Prostate gland (tissue), 2 donors: ENCODE data around the gene SHFL. TPM values are rescaled to one million over a fixed set of nuclear protein-coding genes. Genes with fewer than 3 reads are reported as not detected.

ENCODE experiments used
- DNase-seq: peaks from one replicate; pipeline ENCODE4 v3.0.0-alpha.2; 2019; ENCODE audit warnings: low spot score
- H3K27ac ChIP-seq, 2 donors: fragments of 200-600 bp; sonication (generic); 2 replicates each; pipeline ENCODE4 v1.5.1; 2017 to 2019
- H3K27me3 ChIP-seq: fragments of 200-600 bp; sonication (generic); replicated peaks from 2 replicates; pipeline ENCODE4 v1.5.1; 2019; ENCODE audit not compliant: insufficient read depth
- H3K36me3 ChIP-seq, 2 donors: fragments of 200-600 bp; sonication (generic); 1 replicate in 1 of 2; 2 replicates in 1 of 2; pipeline versions ENCODE4 v1.5.1 to v1.8.1; 2017 to 2019
- H3K4me1 ChIP-seq: fragments of 200-600 bp; sonication (generic); replicated peaks from 2 replicates; pipeline ENCODE4 v1.5.1; 2019
- H3K4me3 ChIP-seq, 2 donors: fragments of 200-600 bp; sonication (generic); 2 replicates each; pipeline ENCODE4 v1.5.1; 2017 to 2019
- H3K9me3 ChIP-seq: fragments of 200-600 bp; sonication (generic); 2 replicates; pipeline ENCODE4 v1.5.1; 2017
- CTCF ChIP-seq, 4 experiments: fragments of 200-600 bp in 2 of 4; fragments of 450-650 bp in 2 of 4; sonication (generic) in 2 of 4; IDR thresholded peaks; 1 replicate in 3 of 4; 2 replicates in 1 of 4; pipeline ENCODE4 v1.5.1; 2016 to 2019; ENCODE audit warnings: antibody characterized with exemption in 4 of 4, mild to moderate bottlenecking in 2 of 4, moderate library complexity in 2 of 4
- POLR2A ChIP-seq: fragments of 450-650 bp; IDR thresholded peaks from one replicate; pipeline ENCODE4 v1.6.1; 2016; ENCODE audit warnings: antibody characterized with exemption, mild to moderate bottlenecking
- POLR2AphosphoS5 ChIP-seq: sonication (generic); formaldehyde crosslinking; IDR thresholded peaks from one replicate; pipeline ENCODE4 v1.6.1; 2017; ENCODE audit warnings: antibody characterized with exemption
- WGBS: methylation state at CpG from one replicate; pipeline ENCODE4 v1.1.5; 2018; 5-methylcytosine and 5-hydroxymethylcytosine counted together
- intact Hi-C: fragments of 100-400 bp; cut with DNase I; formaldehyde crosslinking; loops from one replicate; pipeline ENCODE4 v1.14.2; 2022
- total RNA-seq, 2 donors: library from RNA; depleted of rRNA; stranded (reverse); fragments of >200 nt; gene quantifications; one replicate each; pipeline ENCODE4 v1.1.0, GENCODE V29; 2016

Gene SHFL
- total RNA-seq, 2 donors from 2014 or later = 23.5 to 36.0 TPM

- no peak overlapping the region for H3K4me3 ChIP-seq
- 88% methylated on average over 12 of the region's 14 CpGs for WGBS
- TF ChIP-seq POLR2A (no peak), POLR2AphosphoS5 (no peak), CTCF (IDR thresholded peaks at IDR 0.05) (no peak)
- intact Hi-C loops = no loop called here
- peaks cover 21% of the 10 kb centered on the region in 2 donors for H3K36me3 ChIP-seq
- DNase-seq = no peak
- H3K4me1 ChIP-seq = peaks cover 6% of the 10 kb centered on the region
- H3K27me3 ChIP-seq = no peaks in the 10 kb centered on the region
- H3K27ac ChIP-seq = no peak overlapping the region
- H3K9me3 ChIP-seq = no peaks in the 10 kb centered on the region
Measured at GRCh38 chr19:10109528-10109927, 23.4 kb downstream of the SHFL start.

- H3K4me1 ChIP-seq = peaks cover 6% of the 10 kb centered on the region
- 94% methylated on average over 44 of the region's 44 CpGs for WGBS
- H3K27me3 ChIP-seq = no peaks in the 10 kb centered on the region
- H3K9me3 ChIP-seq = no peaks in the 10 kb centered on the region
- H3K36me3 ChIP-seq = peaks cover 21 to 29% of the 10 kb centered on the region in 2 donors
- TF ChIP-seq POLR2AphosphoS5 (no peak), POLR2A (no peak)
- intact Hi-C loops = no loop called here
- no peak for DNase-seq
- H3K4me3 ChIP-seq = no peak overlapping the region
- H3K27ac ChIP-seq = no peak overlapping the region
Measured at GRCh38 chr19:10110076-10110971, 24.2 kb downstream of the SHFL start.

- Histone ChIP-seq H3K27ac (no peak overlapping the region), H3K27me3 (no peaks in the 10 kb centered on the region), H3K36me3 (peaks cover 24 to 33% of the 10 kb centered on the region in 2 donors), H3K9me3 (no peaks in the 10 kb centered on the region), H3K4me1 (peaks cover 6% of the 10 kb centered on the region), H3K4me3 (no peak overlapping the region)
- DNase-seq = no peak
- intact Hi-C loops = no loop called here
- 91% methylated on average over 19 of the region's 19 CpGs for WGBS
- TF ChIP-seq POLR2A = no peak
- no peak for TF ChIP-seq POLR2AphosphoS5
- TF ChIP-seq CTCF (IDR thresholded peaks at IDR 0.05) = no peak
Measured at GRCh38 chr19:10110972-10111317, 24.8 kb downstream of the SHFL start.

- Histone ChIP-seq H3K9me3 (no peaks in the 10 kb centered on the region), H3K27ac (no peak within 1 kb of the TSS), H3K27me3 (no peaks in the 10 kb centered on the region), H3K4me3 (no peak within 1 kb of the TSS), H3K4me1 (peaks cover 6% of the 10 kb centered on the region), H3K36me3 (peaks cover 25 to 38% of the 10 kb centered on the region in 2 donors)
- intact Hi-C loops = no loop called here
- TF ChIP-seq CTCF (IDR thresholded peaks at IDR 0.05) (no peak), POLR2AphosphoS5 (no peak), POLR2A (no peak)
- no peak for DNase-seq
- 63% methylated on average over 8 of the region's 8 CpGs for WGBS
Measured at GRCh38 chr19:10111405-10111811, 25.3 kb downstream of the SHFL start, which contains the start of gene P2RY11. TSS of gene P2RY11 (plus strand) at chr19:10111693. CDS start at chr19:10111722, 29 bp downstream.

- peaks cover under 1% of the 10 kb centered on the region for H3K4me1 ChIP-seq
- no peak overlapping the region for H3K27ac ChIP-seq
- H3K27me3 ChIP-seq = no peaks in the 10 kb centered on the region
- no peaks in the 10 kb centered on the region for H3K9me3 ChIP-seq
- WGBS = 58% methylated on average over 23 of the region's 23 CpGs
- intact Hi-C loops = no loop called here
- peaks cover 25 to 46% of the 10 kb centered on the region in 2 donors for H3K36me3 ChIP-seq
- no peak for DNase-seq
- no peak overlapping the region for H3K4me3 ChIP-seq
- TF ChIP-seq CTCF (IDR thresholded peaks at IDR 0.05) (no peak), POLR2A (no peak), POLR2AphosphoS5 (no peak)
Measured at GRCh38 chr19:10112037-10112761, 26.1 kb downstream of the SHFL start.
